ENCODE data around the gene HSF5.
"Not testable (repeated sequence)": the region's sequence is repeated elsewhere in the genome, so short reads cannot be mapped to it uniquely, and the experiment has no call there.

Gene HSF5

DNA sequence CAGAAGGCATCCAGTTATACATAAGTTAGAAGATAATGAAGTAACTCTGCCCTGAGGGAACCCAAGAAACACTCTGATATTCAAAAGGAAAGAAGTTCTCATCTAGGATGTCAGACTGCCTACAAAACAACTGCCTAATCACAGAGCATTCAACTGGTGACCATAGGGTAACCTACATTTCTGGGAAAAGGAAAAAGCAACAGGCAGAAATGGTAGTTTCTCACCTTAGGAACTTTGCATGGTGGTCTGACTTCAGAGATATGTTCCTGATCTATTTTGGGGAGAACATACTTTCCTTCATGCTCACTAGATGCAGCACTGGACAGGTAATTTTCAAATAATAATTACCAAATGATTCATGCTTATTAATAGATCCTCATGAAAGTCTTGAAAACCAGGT is 87.4 kb downstream of the HSF5 start:
- Histone ChIP-seq H3K4me3 (no peak overlapping the region), H3K9me3 (ENCODE audit: low read depth, low read length) (no peaks in the 10 kb centered on the region), H3K27ac (no peak overlapping the region), H3K36me3 (ENCODE audit: insufficient read depth, low read length) (no peaks in the 10 kb centered on the region), H3K9ac (ENCODE audit: insufficient read length) (no peak overlapping the region)
- no peak for TF ChIP-seq POLR2AphosphoS5 (IDR thresholded peaks at IDR 0.05; ENCODE audit: borderline replicate concordance, low read depth, low read length)
- no peak for DNase-seq (ENCODE audit: low read depth, low spot score)

- DNase-seq (ENCODE audit: low read depth, low spot score): no peak
- TF ChIP-seq POLR2AphosphoS5 (IDR thresholded peaks at IDR 0.05; ENCODE audit: borderline replicate concordance, low read depth, low read length): no peak
- no peak for TF ChIP-seq EZH2 (IDR thresholded peaks at IDR 0.05)
- TF ChIP-seq FOXP2 (optimal IDR thresholded peaks at IDR 0.05; ENCODE audit: control extremely low read depth, extremely low read length, insufficient read depth): no peak
- Histone ChIP-seq H3K9ac (ENCODE audit: insufficient read length) (no peak overlapping the region), H3K36me3 (ENCODE audit: insufficient read depth, low read length) (no peaks in the 10 kb centered on the region), H3K9me3 (ENCODE audit: low read depth, low read length) (no peaks in the 10 kb centered on the region), H3K4me3 (no peak overlapping the region), H3K27ac (no peak overlapping the region)
These were observed 88.2 kb downstream of the HSF5 start for GRCh38 chr17:58399974-58400373.

GRCh38 chr17:58398574-58399266 is 89.5 kb downstream of the HSF5 start:
- Histone ChIP-seq H3K36me3 (ENCODE audit: insufficient read depth, low read length) (no peaks in the 10 kb centered on the region), H3K9ac (ENCODE audit: insufficient read length) (no peak overlapping the region), H3K4me3 (no peak overlapping the region), H3K9me3 (ENCODE audit: low read depth, low read length) (no peaks in the 10 kb centered on the region), H3K27ac (no peak overlapping the region)
- no peak for DNase-seq (ENCODE audit: low read depth, low spot score)
- no peak for TF ChIP-seq EZH2 (IDR thresholded peaks at IDR 0.05)

- not testable (repeated sequence) for H3K9me3 ChIP-seq (ENCODE audit: low read depth, low read length); H3K4me3 ChIP-seq; DNase-seq (ENCODE audit: low read depth, low spot score); H3K9ac ChIP-seq (ENCODE audit: insufficient read length); H3K27ac ChIP-seq; H3K36me3 ChIP-seq (ENCODE audit: insufficient read depth, low read length)
These were observed 90.8 kb downstream of the HSF5 start for GRCh38 chr17:58397421-58397820.

DNA sequence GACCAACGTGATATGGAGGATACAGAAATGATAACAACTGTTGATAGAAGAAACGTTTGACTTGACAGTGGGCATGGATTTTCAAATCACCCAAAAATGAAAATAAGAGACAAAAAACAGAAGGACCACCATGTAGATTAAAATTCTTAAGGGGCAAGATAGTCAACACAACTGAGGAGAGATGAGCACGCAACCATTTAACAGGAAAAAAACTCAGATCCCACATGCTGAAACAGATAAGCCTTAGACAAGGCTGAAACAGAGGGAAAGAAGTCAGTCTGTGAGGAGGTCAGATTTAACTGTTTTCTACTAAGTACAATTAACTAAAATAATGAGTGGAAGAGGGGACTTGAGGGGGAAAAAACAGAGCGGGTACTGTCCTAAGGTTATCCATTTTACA is 92.0 kb downstream of the HSF5 start:
- H3K36me3 ChIP-seq (ENCODE audit: insufficient read depth, low read length): no peaks in the 10 kb centered on the region
- H3K9me3 ChIP-seq (ENCODE audit: low read depth, low read length): no peaks in the 10 kb centered on the region
- no peak for DNase-seq (ENCODE audit: low read depth, low spot score)
- no peak overlapping the region for H3K9ac ChIP-seq (ENCODE audit: insufficient read length)
- no peak for TF ChIP-seq POLR2AphosphoS5 (IDR thresholded peaks at IDR 0.05; ENCODE audit: borderline replicate concordance, low read depth, low read length)
- no peak for TF ChIP-seq EZH2 (IDR thresholded peaks at IDR 0.05)
- TF ChIP-seq FOXP2 (optimal IDR thresholded peaks at IDR 0.05; ENCODE audit: control extremely low read depth, extremely low read length, insufficient read depth): no peak
- no peak overlapping the region for H3K4me3 ChIP-seq
- H3K27ac ChIP-seq: no peak overlapping the region

DNA sequence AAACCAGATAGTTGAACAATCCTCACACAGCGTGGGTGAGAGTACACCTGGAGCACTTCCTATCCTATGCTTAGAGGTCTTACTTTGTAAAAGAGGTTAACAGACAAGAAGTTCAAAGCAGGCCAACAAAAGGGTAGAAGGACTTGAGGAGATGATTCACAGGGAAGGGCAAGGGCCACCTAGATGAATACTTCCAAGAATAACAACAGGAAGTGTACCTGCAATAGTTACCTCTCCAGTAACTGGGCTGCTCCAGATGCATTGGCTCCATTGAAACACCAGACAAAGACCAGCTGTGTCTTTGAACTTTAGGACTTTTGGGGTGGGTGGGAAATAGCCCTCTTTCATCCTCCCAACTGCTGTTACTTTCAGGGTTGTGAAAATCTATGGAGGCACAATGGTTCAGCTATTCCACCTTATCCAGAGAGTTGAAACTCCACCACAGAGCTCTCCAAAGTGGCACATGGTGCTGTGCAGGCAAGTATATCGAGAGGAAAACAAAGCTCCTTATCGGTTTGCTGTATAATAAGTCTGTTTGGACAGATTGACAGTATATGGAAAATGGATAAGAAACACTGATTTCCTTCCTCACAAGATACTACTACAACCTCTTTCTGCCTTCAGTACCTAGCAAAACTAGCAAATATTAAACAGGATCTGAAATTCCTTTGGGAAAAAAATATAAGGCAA is 93.5 kb downstream of the HSF5 start:
- H3K9me3 ChIP-seq (ENCODE audit: low read depth, low read length): no peaks in the 10 kb centered on the region

DNA sequence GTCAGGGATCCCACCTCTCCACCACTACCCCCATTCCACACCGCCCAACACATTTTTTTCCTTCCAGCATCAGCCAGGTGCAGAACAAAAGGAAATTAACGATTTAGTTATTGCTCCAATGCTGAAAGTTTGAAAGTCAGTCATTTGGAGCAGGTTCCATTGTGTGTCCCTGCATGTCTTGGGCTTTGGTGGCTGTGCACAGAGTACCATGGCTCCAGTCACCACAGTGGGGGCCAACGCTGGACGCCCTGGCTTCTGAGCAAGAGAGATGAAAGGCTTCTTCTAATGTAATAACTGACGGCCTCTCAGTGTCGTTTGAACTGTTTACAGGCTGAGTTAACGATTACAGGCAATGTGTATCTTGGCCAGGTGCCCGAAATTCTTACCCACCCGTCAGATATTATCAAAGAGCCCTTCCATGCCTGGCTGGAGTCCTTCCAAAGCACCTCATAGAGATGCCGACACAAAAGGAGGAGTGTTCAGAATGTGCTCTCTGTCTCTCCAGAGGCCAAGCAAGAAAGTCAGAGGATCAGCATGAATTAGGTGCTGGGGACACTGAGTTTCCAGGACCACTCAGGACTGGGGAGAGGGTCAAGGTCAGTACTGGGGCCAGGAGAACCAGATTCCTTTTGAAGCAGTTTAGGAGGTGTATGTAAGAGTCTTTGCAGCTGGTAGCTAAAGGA is 96.8 kb downstream of the HSF5 start:
- DNase-seq (ENCODE audit: low read depth, low spot score): no peak
- no peak overlapping the region for H3K9ac ChIP-seq (ENCODE audit: insufficient read length)
- TF ChIP-seq FOXP2 (optimal IDR thresholded peaks at IDR 0.05; ENCODE audit: control extremely low read depth, extremely low read length, insufficient read depth): no peak
- TF ChIP-seq EZH2 (IDR thresholded peaks at IDR 0.05): no peak
- TF ChIP-seq POLR2AphosphoS5 (IDR thresholded peaks at IDR 0.05; ENCODE audit: borderline replicate concordance, low read depth, low read length): no peak
- H3K36me3 ChIP-seq (ENCODE audit: insufficient read depth, low read length): no peaks in the 10 kb centered on the region
- H3K9me3 ChIP-seq (ENCODE audit: low read depth, low read length): no peaks in the 10 kb centered on the region
- no peak overlapping the region for H3K27ac ChIP-seq
- H3K4me3 ChIP-seq: no peak overlapping the region

More for the DNA sequence above, 93.5 kb downstream of the HSF5 start:
- TF ChIP-seq FOXP2 (optimal IDR thresholded peaks at IDR 0.05; ENCODE audit: control extremely low read depth, extremely low read length, insufficient read depth): no peak
- no peak for TF ChIP-seq POLR2AphosphoS5 (IDR thresholded peaks at IDR 0.05; ENCODE audit: borderline replicate concordance, low read depth, low read length)
- no peak for TF ChIP-seq EZH2 (IDR thresholded peaks at IDR 0.05)
- no peaks in the 10 kb centered on the region for H3K36me3 ChIP-seq (ENCODE audit: insufficient read depth, low read length)
- no peak overlapping the region for H3K9ac ChIP-seq (ENCODE audit: insufficient read length)
- DNase-seq (ENCODE audit: low read depth, low spot score): no peak
- no peak overlapping the region for H3K27ac ChIP-seq
- H3K4me3 ChIP-seq: no peak overlapping the region

DNA sequence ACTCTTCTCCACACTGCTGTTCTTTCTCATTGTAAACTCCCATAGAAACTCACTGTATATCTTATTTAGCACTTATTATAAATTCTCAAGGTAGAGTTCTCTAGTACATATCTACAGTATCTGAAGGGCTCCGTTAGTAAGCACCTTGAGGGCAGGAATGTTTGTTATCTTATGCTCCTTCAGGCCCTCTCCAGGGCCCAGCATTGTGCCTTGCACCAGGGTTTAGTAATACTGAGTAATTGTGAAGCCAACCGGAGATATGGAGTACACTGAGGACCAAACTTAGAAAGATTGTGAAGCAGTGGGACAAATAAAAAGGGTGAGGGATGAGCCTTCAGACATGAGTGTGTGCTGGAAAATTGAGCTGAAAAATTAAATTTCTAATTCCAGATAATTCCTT is 97.3 kb downstream of the HSF5 start:
- no peak overlapping the region for H3K27ac ChIP-seq
- H3K36me3 ChIP-seq (ENCODE audit: insufficient read depth, low read length): no peaks in the 10 kb centered on the region
- no peak for DNase-seq (ENCODE audit: low read depth, low spot score)
- TF ChIP-seq POLR2AphosphoS5 (IDR thresholded peaks at IDR 0.05; ENCODE audit: borderline replicate concordance, low read depth, low read length) (no peak), EZH2 (IDR thresholded peaks at IDR 0.05) (no peak), FOXP2 (optimal IDR thresholded peaks at IDR 0.05; ENCODE audit: control extremely low read depth, extremely low read length, insufficient read depth) (no peak)
- no peak overlapping the region for H3K9ac ChIP-seq (ENCODE audit: insufficient read length)
- no peak overlapping the region for H3K4me3 ChIP-seq
- H3K9me3 ChIP-seq (ENCODE audit: low read depth, low read length): no peaks in the 10 kb centered on the region

All from SK-N-MC (cell line).